HEK293 (cell line): Measurements from ENCODE around the gene LAMP5.

Experiments used
- CTCF ChIA-PET: fragments of 350-600 bp; formaldehyde crosslinking; extraction: SDS; loops from one replicate; lab custom pipeline; 2021; ENCODE audit warnings: antibody characterized with exemption; lab: Yijun Ruan, JAX
- POLR2A ChIA-PET: fragments of 300-600 bp; formaldehyde crosslinking; extraction: SDS; loops from one replicate; lab custom pipeline; 2020; ENCODE audit warnings: antibody characterized with exemption, inconsistent platforms; lab: Yijun Ruan, JAX
- H3K27ac ChIP-seq: fragments of 200-500 bp; sonication (Bioruptor generic); 2 replicates; pipeline ENCODE4 v1.5.1; 2014; ENCODE audit warnings: low read depth, low read length, control low read depth, inconsistent platforms; ENCODE audit errors: extremely low read depth
- H3K36me3 ChIP-seq, 2 experiments: fragments of 200-500 bp in 1 of 2; sonication (Bioruptor generic) in 1 of 2; 1 replicate in 1 of 2; 2 replicates in 1 of 2; pipeline ENCODE4 v1.5.1; 2014 to 2017; ENCODE audit warnings: inconsistent platforms in 2 of 2, low read length in 2 of 2; ENCODE audit not compliant: control insufficient read depth in 2 of 2, insufficient read depth in 1 of 2
- H3K4me1 ChIP-seq: fragments of 200-500 bp; sonication (Bioruptor generic); 2 replicates; pipeline ENCODE4 v1.5.1; 2014; ENCODE audit warnings: mild to moderate bottlenecking, low read length, inconsistent platforms; ENCODE audit not compliant: control insufficient read depth, insufficient read depth
- H3K4me3 ChIP-seq: 2 replicates; pipeline ENCODE4 v1.5.1; 2011; ENCODE audit warnings: low read depth, mild to moderate bottlenecking, control low read depth, low read length, moderate library complexity
- H3K9me3 ChIP-seq: fragments of 200-500 bp; sonication (Bioruptor generic); 2 replicates; pipeline ENCODE4 v1.5.1; 2014; ENCODE audit warnings: low read depth, low read length, inconsistent platforms; ENCODE audit not compliant: control insufficient read depth, insufficient read depth
- AEBP2 ChIP-seq: fragments of 450-650 bp; formaldehyde crosslinking; IDR thresholded peaks from 2 replicates; pipeline ENCODE4 v1.5.1; 2016; ENCODE audit warnings: missing biosample characterization, missing genetic modification characterization, borderline replicate concordance
- EGR2 ChIP-seq: fragments of 450-650 bp; formaldehyde crosslinking; IDR thresholded peaks from 2 replicates; pipeline ENCODE4 v1.5.1; 2016; ENCODE audit warnings: low read depth, missing biosample characterization, missing genetic modification characterization
- FEZF1 ChIP-seq: fragments of 450-650 bp; formaldehyde crosslinking; IDR thresholded peaks from 2 replicates; pipeline ENCODE4 v1.5.1; 2016; ENCODE audit warnings: missing biosample characterization, missing genetic modification characterization
- KLF10 ChIP-seq: fragments of 450-650 bp; IDR thresholded peaks from 2 replicates; pipeline ENCODE4 v1.5.1; 2018; ENCODE audit warnings: missing biosample characterization, mild to moderate bottlenecking, missing genetic modification characterization
- OSR2 ChIP-seq: fragments of 450-650 bp; formaldehyde crosslinking; IDR thresholded peaks from 2 replicates; pipeline ENCODE4 v1.5.1; 2016; ENCODE audit warnings: missing biosample characterization, missing genetic modification characterization
- PRDM10 ChIP-seq: fragments of 450-650 bp; formaldehyde crosslinking; IDR thresholded peaks from 2 replicates; pipeline ENCODE4 v1.5.1; 2016; ENCODE audit warnings: missing biosample characterization, missing genetic modification characterization
- PRDM6 ChIP-seq: fragments of 450-650 bp; formaldehyde crosslinking; IDR thresholded peaks from 2 replicates; pipeline ENCODE4 v1.5.1; 2017; ENCODE audit warnings: missing biosample characterization, missing genetic modification characterization
- ZBTB20 ChIP-seq: fragments of 450-650 bp; formaldehyde crosslinking; IDR thresholded peaks from 2 replicates; pipeline ENCODE4 v1.5.1; 2016; ENCODE audit warnings: missing biosample characterization, missing genetic modification characterization
- ZBTB21 ChIP-seq: fragments of 450-650 bp; formaldehyde crosslinking; IDR thresholded peaks from 2 replicates; pipeline ENCODE4 v1.5.1; 2017; ENCODE audit warnings: missing biosample characterization, missing genetic modification characterization
- ZEB2 ChIP-seq: fragments of 450-650 bp; formaldehyde crosslinking; IDR thresholded peaks from 2 replicates; pipeline ENCODE4 v1.5.1; 2016; ENCODE audit warnings: missing biosample characterization, missing genetic modification characterization
- ZNF121 ChIP-seq: fragments of 450-650 bp; formaldehyde crosslinking; IDR thresholded peaks from 2 replicates; pipeline ENCODE4 v1.5.1; 2016; ENCODE audit warnings: missing biosample characterization, missing genetic modification characterization
- ZNF19 ChIP-seq: fragments of 450-650 bp; formaldehyde crosslinking; IDR thresholded peaks from 2 replicates; pipeline ENCODE4; 2016; ENCODE audit warnings: missing biosample characterization, missing genetic modification characterization, low read depth
- ZNF514 ChIP-seq: fragments of 450-650 bp; formaldehyde crosslinking; IDR thresholded peaks from 2 replicates; pipeline ENCODE4 v1.5.1; 2016; ENCODE audit warnings: missing biosample characterization, missing genetic modification characterization
- ZNF558 ChIP-seq: fragments of 450-650 bp; formaldehyde crosslinking; IDR thresholded peaks from 2 replicates; pipeline ENCODE4 v1.5.1; 2016; ENCODE audit warnings: missing biosample characterization, missing genetic modification characterization
- ZNF621 ChIP-seq: fragments of 450-650 bp; formaldehyde crosslinking; IDR thresholded peaks from 2 replicates; pipeline ENCODE4 v1.5.1; 2017; ENCODE audit warnings: missing biosample characterization, missing genetic modification characterization

LAMP5 gene

DNA sequence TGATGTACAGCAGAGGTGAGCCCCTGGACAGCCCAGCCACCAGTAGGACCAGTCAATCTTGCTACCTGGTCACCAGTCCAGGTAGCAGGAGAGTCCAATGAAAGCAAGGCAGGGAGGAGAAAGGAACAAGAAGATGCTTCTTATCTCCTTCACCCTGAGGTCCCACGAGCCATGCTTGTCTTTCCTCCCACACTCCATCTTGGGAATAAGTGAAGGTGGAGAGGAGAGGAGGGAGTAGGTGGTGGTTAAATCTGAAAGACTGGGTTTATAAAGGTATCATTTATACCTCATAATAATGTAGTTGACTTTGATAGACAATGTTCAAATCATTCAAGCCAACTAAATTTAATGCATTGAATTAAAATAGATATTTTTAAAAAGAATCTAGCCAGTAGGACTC is 35.9 kb downstream of the LAMP5 start:
- Histone ChIP-seq H3K4me1 (no peaks in the 10 kb centered on the region), H3K9me3 (no peaks in the 10 kb centered on the region), H3K4me3 (no peak overlapping the region), H3K27ac (no peak overlapping the region), H3K36me3 (no peaks in the 10 kb centered on the region)
- POLR2A ChIA-PET: no interaction called here
- CTCF ChIA-PET: no interaction called here
- peak; percentile 53 for TF ChIP-seq EGR2 (tag by site-specific recombination)
- TF ChIP-seq ZNF19 (tag by site-specific recombination): no peak

GRCh38 chr20:9550871-9551270 is 36.5 kb downstream of the LAMP5 start:
- POLR2A ChIA-PET: no interaction called here
- TF ChIP-seq FEZF1 (tag by site-specific recombination) (peak; percentile 37; the same call in 1 of the 2 replicates), AEBP2 (tag by site-specific recombination) (no peak), ZNF621 (tag by site-specific recombination) (no peak), OSR2 (tag by site-specific recombination) (peak; percentile 25; the same call in 1 of the 2 replicates), ZEB2 (tag by site-specific recombination) (no peak), PRDM10 (no peak), PRDM6 (tag by site-specific recombination) (peak; percentile 63; the same call in 1 of the 2 replicates), KLF10 (tag by site-specific recombination) (no peak)
- TF ChIP-seq, all 188 proteins: peak for 3
- H3K4me3 ChIP-seq: no peak overlapping the region
- no peaks in the 10 kb centered on the region for H3K4me1 ChIP-seq
- H3K27ac ChIP-seq: no peak overlapping the region
- CTCF ChIA-PET: no interaction called here
- no peaks in the 10 kb centered on the region for H3K36me3 ChIP-seq
- H3K9me3 ChIP-seq: no peaks in the 10 kb centered on the region

GRCh38 chr20:9551808-9552550 is 37.6 kb downstream of the LAMP5 start:
- POLR2A ChIA-PET: no interaction called here
- CTCF ChIA-PET: interaction anchor here (1.0 kb wide), 1 partner anchor 829 kb away, joined by 4 read pairs; no protein-coding TSS in a partner anchor
- no peaks in the 10 kb centered on the region for H3K9me3 ChIP-seq
- H3K4me1 ChIP-seq: no peaks in the 10 kb centered on the region
- H3K4me3 ChIP-seq: no peak overlapping the region
- no peaks in the 10 kb centered on the region for H3K36me3 ChIP-seq
- no peak overlapping the region for H3K27ac ChIP-seq
- TF ChIP-seq ZBTB20 (tag by site-specific recombination): peak; percentile 37; the same call in 1 of the 2 replicates
- TF ChIP-seq ZBTB21 (tag by site-specific recombination): no peak
- TF ChIP-seq ZNF558 (tag by site-specific recombination): no peak
- TF ChIP-seq ZNF121: no peak
- no peak for TF ChIP-seq ZNF514 (tag by site-specific recombination)
